Caco-2 (cell line): Measurements from ENCODE around the gene SEC24C. TPM values are rescaled to one million over a fixed set of nuclear protein-coding genes. Genes with fewer than 3 reads are reported as not detected.

Experiments used
- BruUV-seq: library from RNA; stranded (reverse); fragments of 400-500 nt; replicated peaks from 2 replicates; lab custom pipeline; 2021; lab: Mats Ljungman, UMichigan
- CTCF ChIA-PET: fragments of 300-600 bp; sonication (Branson Sonifier 250); formaldehyde crosslinking; loops from one replicate; lab custom pipeline; 2022; ENCODE audit warnings: antibody characterized with exemption; lab: Charles Lee
- POLR2A ChIA-PET: fragments of 300-600 bp; sonication (Branson Sonifier 250); formaldehyde crosslinking; loops from one replicate; lab custom pipeline; 2022; ENCODE audit warnings: antibody characterized with exemption; lab: Charles Lee
- DNase-seq, 2 experiments: peaks; one replicate each; pipeline versions ENCODE4 v3.0.0 to v3.0.0-alpha.2; 2020 to 2022
- H3K27me3 ChIP-seq: replicated peaks from 2 replicates; pipeline ENCODE4 v1.6.0; 2011; ENCODE audit warnings: low read length; ENCODE audit not compliant: control insufficient read depth, insufficient read depth
- H3K36me3 ChIP-seq: 2 replicates; pipeline ENCODE4 v1.5.1; 2011; ENCODE audit warnings: low read length; ENCODE audit not compliant: control insufficient read depth, insufficient read depth
- H3K4me1 ChIP-seq: fragments of 250-450 bp; sonication (Bioruptor Pico); 2 replicates; pipeline ENCODE4 v1.5.1; 2020; ENCODE audit warnings: mild to moderate bottlenecking
- H3K4me3 ChIP-seq: 2 replicates; pipeline ENCODE4 v1.5.1; 2011; ENCODE audit warnings: low read depth, mild to moderate bottlenecking, control low read depth, low read length
- H3K9me3 ChIP-seq: fragments of 250-450 bp; sonication (Bioruptor Pico); 2 replicates; pipeline ENCODE4 v1.5.1; 2020; ENCODE audit warnings: mild to moderate bottlenecking, moderate library complexity
- H3K27ac Mint-ChIP-seq: one replicate; pipeline ENCODE4 v1.8.0; 2022; ENCODE audit warnings: mixed read lengths; ENCODE audit not compliant: unreplicated experiment
- H3K27me3 Mint-ChIP-seq: one replicate; pipeline ENCODE4 v1.8.0; 2022; ENCODE audit warnings: mixed read lengths; ENCODE audit not compliant: insufficient read depth, unreplicated experiment
- H3K36me3 Mint-ChIP-seq: one replicate; pipeline ENCODE4 v1.8.0; 2022; ENCODE audit warnings: mild to moderate bottlenecking, mixed read lengths; ENCODE audit not compliant: insufficient read depth, unreplicated experiment
- H3K4me1 Mint-ChIP-seq: one replicate; pipeline ENCODE4 v1.8.0; 2022; ENCODE audit warnings: low read depth, mixed read lengths; ENCODE audit not compliant: unreplicated experiment
- H3K4me3 Mint-ChIP-seq: one replicate; pipeline ENCODE4 v1.8.0; 2022; ENCODE audit warnings: mild to moderate bottlenecking, moderate library complexity, mixed read lengths; ENCODE audit not compliant: unreplicated experiment
- H3K9me3 Mint-ChIP-seq: one replicate; pipeline ENCODE4 v1.8.0; 2022; ENCODE audit warnings: mixed read lengths; ENCODE audit not compliant: unreplicated experiment
- intact Hi-C: fragments of 100-400 bp; cut with micrococcal nuclease; formaldehyde crosslinking; loops from one replicate; pipeline ENCODE4 v1.10.0; 2022; ENCODE audit not compliant: unreplicated experiment
- total RNA-seq: library from RNA; stranded (reverse); gene quantifications from 2 replicates; pipeline ENCODE4 v1.2.3, GENCODE V29; 2022
- TF ChIP-seq, protein P1 (sequence below), 2 experiments: fragments of 200-600 bp in 1 of 2; IDR thresholded peaks; 1 replicate in 1 of 2; 2 replicates in 1 of 2; pipeline versions ENCODE4 v1.5.1 to v1.8.0; 2011 to 2022; ENCODE audit warnings: antibody characterized with exemption in 1 of 2, control low read depth in 1 of 2, inconsistent platforms in 1 of 2, low read depth in 1 of 2, low read length in 1 of 2, mild to moderate bottlenecking in 1 of 2, moderate library complexity in 1 of 2; ENCODE audit not compliant: insufficient read depth in 1 of 2, severe bottlenecking in 1 of 2, unreplicated experiment in 1 of 2

The SEC24C gene
- total RNA-seq, 1 experiment from 2014 or later, result 91.2 TPM

DNA sequence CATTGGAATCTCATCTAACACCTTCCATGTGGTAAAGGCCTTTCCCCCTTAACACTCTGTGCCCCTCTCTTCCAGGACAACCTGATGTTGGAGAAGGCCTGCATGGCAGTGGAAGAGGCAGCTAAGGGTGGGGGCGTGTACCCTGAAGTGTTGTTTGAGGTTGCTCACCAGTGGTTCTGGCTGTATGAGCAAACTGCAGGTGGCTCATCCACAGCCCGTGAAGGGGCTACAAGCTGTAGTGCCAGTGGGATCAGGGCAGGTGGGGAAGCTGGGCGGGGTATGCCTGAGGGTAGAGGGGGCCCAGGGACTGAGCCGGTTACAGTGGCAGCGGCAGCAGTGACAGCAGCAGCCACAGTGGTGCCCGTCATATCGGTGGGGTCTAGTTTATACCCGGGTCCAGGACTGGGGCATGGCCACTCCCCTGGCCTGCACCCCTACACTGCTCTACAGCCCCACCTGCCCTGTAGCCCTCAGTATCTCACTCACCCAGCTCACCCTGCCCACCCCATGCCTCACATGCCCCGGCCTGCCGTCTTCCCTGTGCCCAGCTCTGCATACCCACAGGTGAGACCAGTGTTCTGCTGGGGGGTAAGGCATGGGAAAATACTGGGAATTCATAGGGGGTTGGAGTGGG, 54.9 kb downstream of the SEC24C start:
- no peaks in the 10 kb centered on the region for H3K27me3 ChIP-seq
- Mint-ChIP-seq H3K27me3 (no peaks in the 10 kb centered on the region), H3K36me3 (peaks cover 82% of the 10 kb centered on the region), H3K9me3 (no peaks in the 10 kb centered on the region), H3K4me1 (no peaks in the 10 kb centered on the region), H3K27ac (no peak overlapping the region), H3K4me3 (no peak overlapping the region)
- POLR2A ChIA-PET, result no interaction called here
- no TSS peak for BruUV-seq
- no peaks in the 10 kb centered on the region for H3K4me1 ChIP-seq
- peaks cover 2% of the 10 kb centered on the region; the same call in 1 of the 2 replicates for H3K36me3 ChIP-seq
- intact Hi-C loops, result no loop called here
- CTCF ChIA-PET, result no interaction called here
- H3K9me3 ChIP-seq, result no peaks in the 10 kb centered on the region
- no peak overlapping the region for H3K4me3 ChIP-seq
- TF ChIP-seq, protein P1, sequence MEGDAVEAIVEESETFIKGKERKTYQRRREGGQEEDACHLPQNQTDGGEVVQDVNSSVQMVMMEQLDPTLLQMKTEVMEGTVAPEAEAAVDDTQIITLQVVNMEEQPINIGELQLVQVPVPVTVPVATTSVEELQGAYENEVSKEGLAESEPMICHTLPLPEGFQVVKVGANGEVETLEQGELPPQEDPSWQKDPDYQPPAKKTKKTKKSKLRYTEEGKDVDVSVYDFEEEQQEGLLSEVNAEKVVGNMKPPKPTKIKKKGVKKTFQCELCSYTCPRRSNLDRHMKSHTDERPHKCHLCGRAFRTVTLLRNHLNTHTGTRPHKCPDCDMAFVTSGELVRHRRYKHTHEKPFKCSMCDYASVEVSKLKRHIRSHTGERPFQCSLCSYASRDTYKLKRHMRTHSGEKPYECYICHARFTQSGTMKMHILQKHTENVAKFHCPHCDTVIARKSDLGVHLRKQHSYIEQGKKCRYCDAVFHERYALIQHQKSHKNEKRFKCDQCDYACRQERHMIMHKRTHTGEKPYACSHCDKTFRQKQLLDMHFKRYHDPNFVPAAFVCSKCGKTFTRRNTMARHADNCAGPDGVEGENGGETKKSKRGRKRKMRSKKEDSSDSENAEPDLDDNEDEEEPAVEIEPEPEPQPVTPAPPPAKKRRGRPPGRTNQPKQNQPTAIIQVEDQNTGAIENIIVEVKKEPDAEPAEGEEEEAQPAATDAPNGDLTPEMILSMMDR (IDR thresholded peaks at IDR 0.05; ENCODE audit: insufficient read depth in 1 of 2, low read depth in 1 of 2, low read length in 1 of 2, severe bottlenecking in 1 of 2, unreplicated experiment in 1 of 2), result no peak
- no peak for DNase-seq

DNA sequence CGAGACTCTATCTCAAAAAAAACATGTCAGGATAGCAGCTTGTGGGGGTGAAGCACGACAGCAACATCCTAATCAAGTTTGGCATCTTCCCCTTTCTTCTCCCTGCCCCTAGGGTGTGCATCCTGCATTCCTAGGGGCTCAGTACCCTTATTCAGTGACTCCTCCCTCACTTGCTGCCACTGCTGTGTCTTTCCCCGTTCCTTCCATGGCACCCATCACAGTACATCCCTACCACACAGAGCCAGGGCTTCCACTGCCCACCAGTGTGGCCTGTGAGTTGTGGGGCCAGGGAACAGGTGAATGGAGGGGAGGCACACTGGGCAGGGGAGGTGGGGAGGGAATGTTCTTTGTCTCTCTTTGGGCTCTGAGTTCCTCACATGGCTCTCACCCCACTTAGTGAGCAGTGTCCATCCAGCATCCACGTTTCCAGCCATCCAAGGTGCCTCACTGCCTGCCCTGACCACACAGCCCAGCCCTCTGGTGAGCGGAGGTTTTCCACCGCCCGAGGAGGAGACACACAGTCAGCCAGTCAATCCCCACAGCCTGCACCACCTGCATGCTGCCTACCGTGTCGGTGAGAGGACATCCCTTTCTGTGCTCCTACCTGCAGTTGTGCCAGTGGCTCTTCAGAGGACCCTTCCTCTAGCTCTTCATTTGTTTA, 55.9 kb downstream of the SEC24C start:
- no peak overlapping the region for H3K4me3 Mint-ChIP-seq
- no peaks in the 10 kb centered on the region for H3K4me1 ChIP-seq

DNA sequence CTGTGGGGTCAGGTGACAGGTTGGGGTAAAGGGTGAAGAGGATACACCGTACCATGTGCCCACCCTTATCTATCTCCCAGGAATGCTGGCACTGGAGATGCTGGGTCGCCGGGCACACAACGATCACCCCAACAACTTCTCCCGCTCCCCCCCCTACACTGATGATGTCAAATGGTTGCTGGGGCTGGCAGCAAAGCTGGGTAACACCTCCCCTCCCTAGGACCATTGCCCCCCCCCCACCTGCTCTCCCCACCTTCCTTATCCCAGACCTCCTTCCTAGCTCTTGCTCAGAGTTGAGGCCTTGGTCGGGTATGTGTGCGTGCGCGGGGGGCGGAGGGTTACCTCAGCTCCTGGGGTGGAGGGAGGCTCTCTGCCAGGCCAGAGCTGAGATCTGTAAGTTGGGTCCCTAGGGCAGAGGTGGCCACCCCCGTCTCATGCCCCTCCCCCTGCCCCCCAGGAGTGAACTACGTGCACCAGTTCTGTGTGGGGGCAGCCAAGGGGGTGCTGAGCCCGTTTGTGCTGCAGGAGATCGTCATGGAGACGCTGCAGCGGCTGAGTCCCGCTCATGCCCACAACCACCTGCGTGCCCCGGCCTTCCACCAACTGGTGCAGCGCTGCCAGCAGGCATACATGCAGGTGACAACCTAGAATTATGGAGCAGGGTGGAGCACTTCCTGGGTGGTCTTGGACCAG, 56.5 kb downstream of the SEC24C start:
- Histone ChIP-seq H3K9me3 (no peaks in the 10 kb centered on the region), H3K4me3 (no peak overlapping the region), H3K4me1 (no peaks in the 10 kb centered on the region), H3K27me3 (no peaks in the 10 kb centered on the region), H3K36me3 (peaks cover 2% of the 10 kb centered on the region)
- no TSS peak for BruUV-seq
- intact Hi-C loops, result no loop called here
- Mint-ChIP-seq H3K4me1 (no peaks in the 10 kb centered on the region), H3K9me3 (no peaks in the 10 kb centered on the region), H3K4me3 (no peak overlapping the region), H3K27me3 (no peaks in the 10 kb centered on the region), H3K27ac (no peak overlapping the region), H3K36me3 (peaks cover 77% of the 10 kb centered on the region)
- ChIA-PET POLR2A (no interaction called here), CTCF (interaction anchor here (0.6 to 1.3 kb wide), 2 partner anchors 9 to 14 kb away, joined by 4 read pairs; no protein-coding TSS in a partner anchor)
- TF ChIP-seq, protein P1 (IDR thresholded peaks at IDR 0.05; ENCODE audit: insufficient read depth in 1 of 2, low read depth in 1 of 2, low read length in 1 of 2, severe bottlenecking in 1 of 2, unreplicated experiment in 1 of 2), result no peak
- DNase-seq, result no peak

More for the DNA sequence above, 55.9 kb downstream of the SEC24C start:
- intact Hi-C loops, result no loop called here
- POLR2A ChIA-PET, result no interaction called here
- Mint-ChIP-seq H3K36me3 (peaks cover 79% of the 10 kb centered on the region), H3K27me3 (no peaks in the 10 kb centered on the region), H3K9me3 (no peaks in the 10 kb centered on the region), H3K27ac (no peak overlapping the region), H3K4me1 (no peaks in the 10 kb centered on the region)
- BruUV-seq, result no TSS peak
- CTCF ChIA-PET, result interaction anchor here (1.3 kb wide), 1 partner anchor 15 kb away, joined by 4 read pairs; no protein-coding TSS in a partner anchor
- Histone ChIP-seq H3K4me3 (no peak overlapping the region), H3K36me3 (peaks cover 2% of the 10 kb centered on the region), H3K27me3 (no peaks in the 10 kb centered on the region), H3K9me3 (no peaks in the 10 kb centered on the region)
- no peak for DNase-seq
- TF ChIP-seq, protein P1 (IDR thresholded peaks at IDR 0.05; ENCODE audit: insufficient read depth in 1 of 2, low read depth in 1 of 2, low read length in 1 of 2, severe bottlenecking in 1 of 2, unreplicated experiment in 1 of 2), result no peak
